ENCODE data around the gene SLC16A8. TPM values are rescaled to one million over a fixed set of nuclear protein-coding genes. Genes with fewer than 3 reads are reported as not detected.

Gene SLC16A8
- total RNA-seq, 1 donor = under 0.01 TPM

- no peak for DNase-seq (ENCODE audit: low read depth in 2 of 3, low spot score in 2 of 3)
These were observed 9.5 kb downstream of the SLC16A8 start for GRCh38 chr22:38074181-38075104.

- no peak for DNase-seq (ENCODE audit: low read depth in 2 of 3, low spot score in 2 of 3)
These were observed 10.5 kb downstream of the SLC16A8 start for GRCh38 chr22:38073150-38074130.

- DNase-seq (ENCODE audit: low read depth in 2 of 3, low spot score in 2 of 3) = no peak
These were observed 11.4 kb downstream of the SLC16A8 start for GRCh38 chr22:38072322-38073149.

- no peak for DNase-seq (ENCODE audit: low read depth in 2 of 3, low spot score in 2 of 3)
These were observed 12.3 kb downstream of the SLC16A8 start for GRCh38 chr22:38071421-38072321.

- DNase-seq (ENCODE audit: low read depth in 2 of 3, low spot score in 2 of 3) = no peak
These were observed 13.6 kb downstream of the SLC16A8 start for GRCh38 chr22:38070250-38070921.

- DNase-seq (ENCODE audit: low read depth in 2 of 3, low spot score in 2 of 3) = no peak
These were observed 14.4 kb downstream of the SLC16A8 start for GRCh38 chr22:38069372-38070249.

- no peak for DNase-seq (ENCODE audit: low read depth in 2 of 3, low spot score in 2 of 3)
These were observed 15.2 kb downstream of the SLC16A8 start for GRCh38 chr22:38068641-38069371.

- DNase-seq (ENCODE audit: low read depth in 2 of 3, low spot score in 2 of 3) = no peak
These were observed 16.1 kb downstream of the SLC16A8 start for GRCh38 chr22:38067761-38068360.

GRCh38 chr22:38067028-38067415, 17.0 kb downstream of the SLC16A8 start:
- DNase-seq (ENCODE audit: low read depth in 2 of 3, low spot score in 2 of 3) = no peak

- DNase-seq (ENCODE audit: low read depth in 2 of 3, low spot score in 2 of 3) = no peak
These were observed 17.5 kb downstream of the SLC16A8 start for GRCh38 chr22:38066381-38067027.

GRCh38 chr22:38065539-38065938, 18.4 kb downstream of the SLC16A8 start:
- no peak for DNase-seq (ENCODE audit: low read depth in 2 of 3, low spot score in 2 of 3)

GRCh38 chr22:38062791-38063190, 21.2 kb downstream of the SLC16A8 start:
- DNase-seq (ENCODE audit: low read depth in 2 of 3, low spot score in 2 of 3) = no peak

GRCh38 chr22:38056969-38057891, 26.8 kb downstream of the SLC16A8 start, which contains the start of gene PICK1:
PICK1 (plus strand) TSS chr22:38057404; CDS start chr22:38057810, 406 bp downstream.
- peak; percentile 72 to 83 (median 77) for DNase-seq (ENCODE audit: low read depth in 2 of 3, low spot score in 2 of 3)

- DNase-seq (ENCODE audit: low read depth in 2 of 3, low spot score in 2 of 3) = peak; percentile 60 to 91 (median 86)
These were observed 31.8 kb downstream of the SLC16A8 start for GRCh38 chr22:38051900-38052862.
